Lower leg skin (tissue), 3 donors: ENCODE data around the gene NIPAL3.

Experiments used
- CTCF ChIP-seq, 3 donors: fragments of 450-650 bp; IDR thresholded peaks; one replicate each; pipeline ENCODE4 v1.5.1; 2016; ENCODE audit warnings: antibody characterized with exemption in 3 of 3, mild to moderate bottlenecking in 3 of 3, moderate library complexity in 2 of 3
- POLR2A ChIP-seq, 2 donors: fragments of 450-650 bp; IDR thresholded peaks; one replicate each; pipeline ENCODE4 v1.6.1; 2016 to 2017; ENCODE audit warnings: antibody characterized with exemption in 2 of 2, mild to moderate bottlenecking in 1 of 2, moderate library complexity in 1 of 2

GRCh38 chr1:24505816-24506215 lies 90.2 kb downstream of the NIPAL3 start:
- no peak for TF ChIP-seq CTCF (IDR thresholded peaks at IDR 0.05)
- no peak for TF ChIP-seq POLR2A (IDR thresholded peaks at IDR 0.05)
